ENCODE measurements around the gene WDR47. TPM values are rescaled to one million over a fixed set of nuclear protein-coding genes. Genes with fewer than 3 reads are reported as not detected.

The WDR47 gene
- total RNA-seq, 1 donor from 2014 or later = 25.2 TPM

DNA sequence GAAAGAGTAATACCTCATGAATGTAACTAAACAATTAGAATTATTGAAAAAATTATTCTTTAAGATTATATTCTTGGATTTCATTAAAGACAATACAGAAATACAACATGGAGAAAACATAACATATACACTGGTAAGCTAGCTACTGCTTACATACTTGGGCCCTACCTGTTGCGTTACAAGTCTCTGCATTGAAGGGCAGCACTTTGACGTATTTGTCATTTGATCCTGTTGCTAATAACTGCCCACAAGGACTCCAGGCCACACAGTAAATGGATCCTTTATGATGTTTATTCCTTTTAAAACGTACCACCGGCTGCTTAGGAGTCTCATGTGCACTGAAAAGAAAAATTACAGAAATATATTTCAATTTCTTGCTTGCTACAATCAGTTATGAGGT, 58.8 kb downstream of the WDR47 start:
- Mint-ChIP-seq H3K36me3 (ENCODE audit: unreplicated experiment) (peaks cover 34% of the 10 kb centered on the region), H3K4me3 (ENCODE audit: unreplicated experiment) (no peak overlapping the region), H3K27me3 (ENCODE audit: unreplicated experiment) (no peaks in the 10 kb centered on the region), H3K27ac (ENCODE audit: unreplicated experiment) (no peak overlapping the region), H3K9me3 (ENCODE audit: unreplicated experiment) (no peaks in the 10 kb centered on the region), H3K4me1 (ENCODE audit: unreplicated experiment) (no peaks in the 10 kb centered on the region)
- TF ChIP-seq, protein P1, sequence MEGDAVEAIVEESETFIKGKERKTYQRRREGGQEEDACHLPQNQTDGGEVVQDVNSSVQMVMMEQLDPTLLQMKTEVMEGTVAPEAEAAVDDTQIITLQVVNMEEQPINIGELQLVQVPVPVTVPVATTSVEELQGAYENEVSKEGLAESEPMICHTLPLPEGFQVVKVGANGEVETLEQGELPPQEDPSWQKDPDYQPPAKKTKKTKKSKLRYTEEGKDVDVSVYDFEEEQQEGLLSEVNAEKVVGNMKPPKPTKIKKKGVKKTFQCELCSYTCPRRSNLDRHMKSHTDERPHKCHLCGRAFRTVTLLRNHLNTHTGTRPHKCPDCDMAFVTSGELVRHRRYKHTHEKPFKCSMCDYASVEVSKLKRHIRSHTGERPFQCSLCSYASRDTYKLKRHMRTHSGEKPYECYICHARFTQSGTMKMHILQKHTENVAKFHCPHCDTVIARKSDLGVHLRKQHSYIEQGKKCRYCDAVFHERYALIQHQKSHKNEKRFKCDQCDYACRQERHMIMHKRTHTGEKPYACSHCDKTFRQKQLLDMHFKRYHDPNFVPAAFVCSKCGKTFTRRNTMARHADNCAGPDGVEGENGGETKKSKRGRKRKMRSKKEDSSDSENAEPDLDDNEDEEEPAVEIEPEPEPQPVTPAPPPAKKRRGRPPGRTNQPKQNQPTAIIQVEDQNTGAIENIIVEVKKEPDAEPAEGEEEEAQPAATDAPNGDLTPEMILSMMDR (IDR thresholded peaks at IDR 0.05) = no peak
- no peak for DNase-seq (ENCODE audit: extremely low spot score, unreplicated experiment)

DNA sequence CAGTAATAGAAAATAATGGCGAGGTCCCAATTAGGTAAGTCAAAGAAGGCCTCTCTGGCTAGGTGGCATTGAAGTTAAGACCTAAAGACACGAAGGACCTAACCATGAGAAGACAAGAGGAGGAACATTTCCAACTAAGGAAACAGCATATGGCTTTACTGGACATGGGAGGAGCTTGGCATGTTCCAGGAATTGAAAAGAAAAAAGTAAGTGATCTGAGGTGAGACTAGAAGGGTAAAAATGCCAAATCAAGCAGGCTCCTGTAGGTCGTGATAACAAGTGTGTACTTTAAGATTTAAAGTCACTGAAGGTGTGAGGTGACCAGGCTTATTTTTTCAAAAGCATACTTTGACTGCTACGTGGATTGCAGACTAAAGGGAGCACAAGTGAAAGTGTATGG, 65.2 kb downstream of the WDR47 start:
- no peak overlapping the region for H3K27ac Mint-ChIP-seq (ENCODE audit: unreplicated experiment)
- H3K9me3 Mint-ChIP-seq (ENCODE audit: unreplicated experiment) = no peaks in the 10 kb centered on the region
- H3K4me1 Mint-ChIP-seq (ENCODE audit: unreplicated experiment) = no peaks in the 10 kb centered on the region
- TF ChIP-seq, protein P1 (IDR thresholded peaks at IDR 0.05) = no peak
- no peaks in the 10 kb centered on the region for H3K27me3 Mint-ChIP-seq (ENCODE audit: unreplicated experiment)
- no peak for DNase-seq (ENCODE audit: extremely low spot score, unreplicated experiment)
- H3K36me3 Mint-ChIP-seq (ENCODE audit: unreplicated experiment) = peaks cover 41% of the 10 kb centered on the region
- no peak overlapping the region for H3K4me3 Mint-ChIP-seq (ENCODE audit: unreplicated experiment)

DNA sequence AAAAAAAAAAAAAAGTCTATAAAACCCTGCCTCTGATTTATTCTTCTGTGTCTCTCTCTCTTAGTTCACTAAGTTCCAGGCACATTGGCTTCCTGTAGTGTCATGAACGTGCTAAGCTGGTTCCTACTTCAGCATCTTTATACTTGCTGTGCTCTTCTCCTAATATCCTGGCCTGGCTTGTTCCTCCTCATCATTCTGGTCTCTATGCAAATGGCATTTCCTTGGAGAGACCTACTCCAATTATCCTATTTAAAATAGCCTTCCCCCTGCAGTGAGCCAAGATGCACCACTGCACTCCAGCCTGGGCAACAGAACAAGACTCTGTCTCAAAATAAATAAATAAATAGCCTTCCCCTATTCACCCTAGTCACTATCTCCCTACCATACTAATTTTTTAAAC, 69.0 kb downstream of the WDR47 start:
- no peaks in the 10 kb centered on the region for H3K9me3 Mint-ChIP-seq (ENCODE audit: unreplicated experiment)
- no peak overlapping the region for H3K27ac Mint-ChIP-seq (ENCODE audit: unreplicated experiment)
- DNase-seq (ENCODE audit: extremely low spot score, unreplicated experiment) = no peak
- TF ChIP-seq, protein P1 (IDR thresholded peaks at IDR 0.05) = no peak
- no peak overlapping the region for H3K4me3 Mint-ChIP-seq (ENCODE audit: unreplicated experiment)
- no peaks in the 10 kb centered on the region for H3K4me1 Mint-ChIP-seq (ENCODE audit: unreplicated experiment)
- H3K27me3 Mint-ChIP-seq (ENCODE audit: unreplicated experiment) = no peaks in the 10 kb centered on the region
- peaks cover 32% of the 10 kb centered on the region for H3K36me3 Mint-ChIP-seq (ENCODE audit: unreplicated experiment)

DNA sequence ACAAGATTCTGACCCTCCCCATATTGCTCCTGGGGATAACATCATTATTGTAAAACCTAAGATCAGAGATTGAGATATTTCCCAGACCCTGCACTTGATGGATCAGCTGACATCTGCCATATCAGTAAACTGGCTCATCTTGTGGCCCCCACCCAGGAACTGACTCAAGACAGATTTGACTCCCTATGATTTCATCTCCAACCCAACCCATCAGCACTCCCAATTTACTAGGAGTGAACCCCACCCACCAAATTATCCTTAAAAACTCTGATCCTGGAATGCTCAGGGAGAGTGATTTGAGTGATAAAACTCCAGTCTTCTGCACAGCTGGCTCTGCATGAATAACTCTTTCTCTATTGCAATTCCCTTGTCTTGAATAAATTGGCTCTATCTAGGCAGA, 72.6 kb downstream of the WDR47 start:
- Mint-ChIP-seq H3K27ac (ENCODE audit: unreplicated experiment) (no peak overlapping the region), H3K4me1 (ENCODE audit: unreplicated experiment) (no peaks in the 10 kb centered on the region), H3K9me3 (ENCODE audit: unreplicated experiment) (no peaks in the 10 kb centered on the region), H3K36me3 (ENCODE audit: unreplicated experiment) (peaks cover 29% of the 10 kb centered on the region), H3K27me3 (ENCODE audit: unreplicated experiment) (no peaks in the 10 kb centered on the region), H3K4me3 (ENCODE audit: unreplicated experiment) (no peak overlapping the region)
- DNase-seq (ENCODE audit: extremely low spot score, unreplicated experiment) = no peak
- TF ChIP-seq, protein P1 (IDR thresholded peaks at IDR 0.05) = no peak

DNA sequence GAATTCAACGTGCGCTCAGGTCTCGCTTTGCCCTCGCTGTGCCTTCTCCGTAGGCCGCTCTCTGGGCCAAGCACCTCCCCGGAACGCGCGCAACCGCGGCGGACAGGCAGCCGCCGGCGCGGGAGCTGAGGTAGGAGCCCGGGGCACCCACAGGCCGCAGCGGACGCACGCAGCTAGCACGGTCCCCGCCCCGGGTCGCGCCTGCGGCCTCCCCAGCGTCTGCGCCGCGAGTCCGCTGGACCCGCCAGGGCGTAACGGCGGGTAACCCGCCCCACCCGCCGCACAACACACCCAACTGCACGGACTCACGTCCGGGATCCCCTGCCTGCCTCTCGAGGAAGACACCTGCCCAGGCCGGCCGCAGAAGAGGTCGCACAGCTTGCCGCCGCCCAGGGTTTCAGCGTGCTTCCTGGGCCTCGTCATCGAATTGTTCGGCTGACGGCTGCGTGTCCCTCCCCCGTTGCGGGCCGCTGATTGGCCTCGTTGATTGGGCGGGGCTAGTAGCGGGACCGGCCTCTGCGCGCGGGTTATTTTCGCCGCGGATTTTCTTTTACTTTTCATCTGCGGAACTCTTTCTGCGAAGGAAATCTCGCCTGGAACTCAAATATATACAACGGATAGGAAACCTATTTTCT, 78.7 kb downstream of the WDR47 start, which contains the start of gene CLCC1:
TSS of gene CLCC1 (minus strand) at position 433 of the 635 bp plus-strand sequence. CDS start 13,047 bp downstream, outside the sequence.
- Mint-ChIP-seq H3K4me3 (ENCODE audit: unreplicated experiment) (peak within 1 kb of the TSS; percentile 85), H3K36me3 (ENCODE audit: unreplicated experiment) (peaks cover 8% of the 10 kb centered on the region), H3K27me3 (ENCODE audit: unreplicated experiment) (no peaks in the 10 kb centered on the region), H3K9me3 (ENCODE audit: unreplicated experiment) (no peaks in the 10 kb centered on the region), H3K27ac (ENCODE audit: unreplicated experiment) (peak within 1 kb of the TSS; percentile 93), H3K4me1 (ENCODE audit: unreplicated experiment) (peaks cover 23% of the 10 kb centered on the region)
- DNase-seq (ENCODE audit: extremely low spot score, unreplicated experiment) = peak; percentile 95
- TF ChIP-seq, protein P1 (IDR thresholded peaks at IDR 0.05) = no peak

Data from osteocyte (in vitro differentiated cells).